BJ (cell line): ENCODE measurements around the gene PRKG1. TPM values are rescaled to one million over a fixed set of nuclear protein-coding genes. Genes with fewer than 3 reads are reported as not detected.

Source experiments
- CTCF ChIA-PET: fragments of 350-600 bp; formaldehyde crosslinking; extraction: SDS; loops from one replicate; lab custom pipeline; 2021; ENCODE audit warnings: antibody characterized with exemption, inconsistent platforms; lab: Yijun Ruan, JAX
- POLR2A ChIA-PET: fragments of 300-600 bp; sonication (Branson Sonifier 250); formaldehyde crosslinking; extraction: SDS; loops from one replicate; lab custom pipeline; 2021; ENCODE audit warnings: antibody characterized with exemption; lab: Charles Lee
- DNase-seq: peaks from one replicate; pipeline ENCODE4 v3.0.0-alpha.2; 2011; ENCODE audit warnings: low read depth
- H3K27me3 ChIP-seq: 2 replicates; pipeline ENCODE4 v1.6.0; 2011; ENCODE audit warnings: low read length; ENCODE audit not compliant: control insufficient read depth, insufficient read depth
- H3K36me3 ChIP-seq: 2 replicates; pipeline ENCODE4 v1.5.1; 2011; ENCODE audit warnings: low read length; ENCODE audit not compliant: control insufficient read depth, insufficient read depth
- H3K4me3 ChIP-seq: 2 replicates; pipeline ENCODE4 v1.5.1; 2011; ENCODE audit warnings: low read depth, mild to moderate bottlenecking, control low read depth, low read length
- polyA plus RNA-seq: library from polyadenylated mRNA; depleted of rRNA; stranded (reverse); fragments of >200 nt; gene quantifications from 2 replicates; pipeline ENCODE4 v1.2.3, GENCODE V29; 2011
- TF ChIP-seq, protein P1 (sequence below): IDR thresholded peaks from 2 replicates; pipeline ENCODE4 v1.5.1; 2011; ENCODE audit warnings: low read depth, mild to moderate bottlenecking, control low read depth, inconsistent platforms, low read length, moderate library complexity; ENCODE audit not compliant: insufficient read depth

PRKG1 gene
- polyA plus RNA-seq, 1 experiment, result 9.7 TPM

DNA sequence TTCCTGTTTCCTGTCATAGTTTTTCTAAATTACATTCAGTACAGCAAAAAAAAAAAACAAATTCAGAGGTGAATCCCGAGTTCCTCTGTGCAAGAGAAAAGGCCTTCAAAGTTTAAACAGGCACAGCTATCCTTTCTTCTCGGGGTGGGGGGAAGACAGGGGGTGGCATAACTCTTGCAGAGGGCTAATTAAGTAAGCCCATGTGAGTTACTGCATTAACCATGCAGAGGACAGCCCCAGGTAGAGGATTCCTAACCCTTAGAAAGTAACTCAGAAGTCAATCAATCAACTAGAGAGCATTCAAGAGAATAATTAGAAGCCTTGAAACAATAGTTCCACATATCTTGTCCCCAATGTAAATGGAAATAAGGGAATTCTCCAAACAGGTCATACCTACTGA lies 454.2 kb downstream of the PRKG1 start:
- no peaks in the 10 kb centered on the region for H3K27me3 ChIP-seq
- DNase-seq, result no peak
- no peak overlapping the region for H3K4me3 ChIP-seq
- ChIA-PET CTCF (interaction anchor here (0.6 kb wide), 1 partner anchor 151 kb away, joined by 3 read pairs; no protein-coding TSS in a partner anchor), POLR2A (no interaction called here)
- TF ChIP-seq, protein P1, sequence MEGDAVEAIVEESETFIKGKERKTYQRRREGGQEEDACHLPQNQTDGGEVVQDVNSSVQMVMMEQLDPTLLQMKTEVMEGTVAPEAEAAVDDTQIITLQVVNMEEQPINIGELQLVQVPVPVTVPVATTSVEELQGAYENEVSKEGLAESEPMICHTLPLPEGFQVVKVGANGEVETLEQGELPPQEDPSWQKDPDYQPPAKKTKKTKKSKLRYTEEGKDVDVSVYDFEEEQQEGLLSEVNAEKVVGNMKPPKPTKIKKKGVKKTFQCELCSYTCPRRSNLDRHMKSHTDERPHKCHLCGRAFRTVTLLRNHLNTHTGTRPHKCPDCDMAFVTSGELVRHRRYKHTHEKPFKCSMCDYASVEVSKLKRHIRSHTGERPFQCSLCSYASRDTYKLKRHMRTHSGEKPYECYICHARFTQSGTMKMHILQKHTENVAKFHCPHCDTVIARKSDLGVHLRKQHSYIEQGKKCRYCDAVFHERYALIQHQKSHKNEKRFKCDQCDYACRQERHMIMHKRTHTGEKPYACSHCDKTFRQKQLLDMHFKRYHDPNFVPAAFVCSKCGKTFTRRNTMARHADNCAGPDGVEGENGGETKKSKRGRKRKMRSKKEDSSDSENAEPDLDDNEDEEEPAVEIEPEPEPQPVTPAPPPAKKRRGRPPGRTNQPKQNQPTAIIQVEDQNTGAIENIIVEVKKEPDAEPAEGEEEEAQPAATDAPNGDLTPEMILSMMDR, result no peak
- no peaks in the 10 kb centered on the region for H3K36me3 ChIP-seq

DNA sequence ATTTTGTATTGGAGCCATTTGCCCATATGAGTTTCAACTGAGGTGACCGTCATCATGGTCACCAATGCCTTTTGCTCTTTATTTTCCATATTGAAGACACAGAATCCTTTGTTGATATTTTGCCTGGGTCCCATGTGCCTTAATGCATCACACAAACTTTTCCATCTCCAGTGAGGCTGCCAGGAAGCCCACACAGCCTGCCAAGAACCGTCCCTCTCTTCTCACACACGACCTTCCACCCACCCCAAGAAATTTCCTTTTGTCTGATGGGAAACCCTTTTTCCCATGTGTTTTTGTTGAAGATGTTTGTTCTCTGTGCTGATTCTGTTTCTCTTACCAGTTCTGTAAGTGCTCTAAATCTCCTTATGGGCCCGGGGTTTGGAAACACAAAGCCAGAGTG lies 456.3 kb downstream of the PRKG1 start:
- H3K4me3 ChIP-seq, result no peak overlapping the region
- ChIA-PET CTCF (interaction anchor here (0.7 kb wide), 1 partner anchor 25 kb away, joined by 4 read pairs; no protein-coding TSS in a partner anchor), POLR2A (no interaction called here)
- no peaks in the 10 kb centered on the region for H3K27me3 ChIP-seq
- H3K36me3 ChIP-seq, result no peaks in the 10 kb centered on the region
- no peak for DNase-seq
- TF ChIP-seq, protein P1, result no peak

DNA sequence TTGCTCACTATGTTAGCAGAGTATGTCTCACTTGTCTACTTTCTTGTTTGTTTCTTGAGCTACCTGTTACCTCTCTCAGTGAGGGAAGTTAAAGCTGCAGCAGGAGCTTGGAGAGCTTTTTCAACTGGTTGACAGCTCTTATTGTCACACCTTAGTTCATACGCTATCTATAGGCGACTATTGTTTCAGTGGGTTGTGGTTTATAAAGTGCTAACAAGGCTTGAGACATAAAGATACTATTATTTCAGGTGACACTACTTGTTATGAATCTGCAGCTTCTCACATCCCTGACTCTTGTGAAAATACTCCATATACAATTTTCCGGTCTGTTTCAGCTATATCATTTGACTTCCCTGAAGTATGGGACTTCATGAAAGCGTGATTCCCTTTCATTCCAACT lies 457.8 kb downstream of the PRKG1 start:
- no peak for DNase-seq
- TF ChIP-seq, protein P1, result no peak
- H3K36me3 ChIP-seq, result no peaks in the 10 kb centered on the region
- no peak overlapping the region for H3K4me3 ChIP-seq
- ChIA-PET CTCF (no interaction called here), POLR2A (no interaction called here)
- H3K27me3 ChIP-seq, result no peaks in the 10 kb centered on the region

DNA sequence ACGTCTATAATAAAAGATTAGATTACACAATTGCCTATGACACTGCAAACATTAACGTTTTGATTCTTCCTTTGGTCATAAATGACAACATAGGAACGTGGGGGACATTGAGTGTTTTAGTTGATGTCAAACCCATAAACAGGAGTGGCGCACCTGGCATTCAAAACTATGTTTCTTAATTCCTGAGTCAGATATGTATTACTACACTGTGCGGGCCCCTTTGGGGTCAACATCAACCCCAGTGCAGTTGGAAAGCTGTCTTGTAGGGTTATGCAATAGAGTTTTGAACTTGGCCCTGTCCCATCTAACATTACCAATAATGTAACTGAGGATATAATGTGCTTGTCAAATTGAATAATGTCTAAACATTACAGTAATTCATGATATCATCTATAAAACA lies 468.6 kb downstream of the PRKG1 start:
- H3K4me3 ChIP-seq, result no peak overlapping the region
- H3K27me3 ChIP-seq, result no peaks in the 10 kb centered on the region
- H3K36me3 ChIP-seq, result no peaks in the 10 kb centered on the region
- no peak for DNase-seq
- ChIA-PET CTCF (no interaction called here), POLR2A (no interaction called here)
- TF ChIP-seq, protein P1, result no peak

DNA sequence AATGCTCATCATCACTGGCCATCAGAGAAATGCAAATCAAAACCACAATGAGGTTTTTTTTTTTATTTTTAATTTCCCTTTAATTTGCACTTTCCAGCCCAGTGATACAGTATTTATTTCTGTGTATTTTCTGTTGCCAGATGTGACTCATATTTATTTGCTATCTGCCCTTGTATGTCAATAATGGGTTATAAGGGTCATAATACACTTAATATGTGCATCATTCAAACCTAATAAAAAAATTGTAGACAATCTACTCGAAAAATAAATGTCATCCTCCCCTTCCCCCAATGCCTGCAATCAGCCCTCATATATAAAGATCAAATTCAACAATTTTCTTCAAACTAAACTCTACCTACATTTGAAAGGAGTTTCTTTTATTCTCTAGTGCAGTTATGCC lies 470.6 kb downstream of the PRKG1 start:
- no peaks in the 10 kb centered on the region for H3K36me3 ChIP-seq
- no peak for DNase-seq
- no peak overlapping the region for H3K4me3 ChIP-seq
- ChIA-PET CTCF (no interaction called here), POLR2A (interaction anchor here (0.5 kb wide), 1 partner anchor 38 kb away, joined by 3 read pairs; no protein-coding TSS in a partner anchor)
- TF ChIP-seq, protein P1, result no peak
- no peaks in the 10 kb centered on the region for H3K27me3 ChIP-seq
